GM12873 (cell line): ENCODE measurements around the gene SGMS1.

ENCODE experiments used
- TF ChIP-seq, protein P1 (sequence below): IDR thresholded peaks from 2 replicates; pipeline ENCODE4 v1.5.1; 2012; ENCODE audit warnings: low read depth, mild to moderate bottlenecking, moderate library complexity, low read length, control low read depth; ENCODE audit not compliant: insufficient read depth; ENCODE audit errors: missing control alignments

SGMS1 gene

DNA sequence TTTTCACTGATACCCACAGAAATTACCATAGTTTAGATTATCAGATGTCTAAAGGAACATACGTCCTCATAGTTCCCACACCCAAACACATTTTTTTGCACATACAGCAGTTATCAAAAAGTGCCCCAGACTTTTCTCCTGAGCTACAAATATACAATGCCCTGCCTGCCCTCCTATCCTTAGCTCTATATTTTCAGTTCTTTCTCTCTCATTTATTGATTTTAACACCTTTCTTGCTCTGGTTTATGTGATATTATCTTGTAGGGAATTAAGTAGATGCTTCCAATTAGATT lies 25.1 kb upstream of the SGMS1 start:
- TF ChIP-seq, protein P1, sequence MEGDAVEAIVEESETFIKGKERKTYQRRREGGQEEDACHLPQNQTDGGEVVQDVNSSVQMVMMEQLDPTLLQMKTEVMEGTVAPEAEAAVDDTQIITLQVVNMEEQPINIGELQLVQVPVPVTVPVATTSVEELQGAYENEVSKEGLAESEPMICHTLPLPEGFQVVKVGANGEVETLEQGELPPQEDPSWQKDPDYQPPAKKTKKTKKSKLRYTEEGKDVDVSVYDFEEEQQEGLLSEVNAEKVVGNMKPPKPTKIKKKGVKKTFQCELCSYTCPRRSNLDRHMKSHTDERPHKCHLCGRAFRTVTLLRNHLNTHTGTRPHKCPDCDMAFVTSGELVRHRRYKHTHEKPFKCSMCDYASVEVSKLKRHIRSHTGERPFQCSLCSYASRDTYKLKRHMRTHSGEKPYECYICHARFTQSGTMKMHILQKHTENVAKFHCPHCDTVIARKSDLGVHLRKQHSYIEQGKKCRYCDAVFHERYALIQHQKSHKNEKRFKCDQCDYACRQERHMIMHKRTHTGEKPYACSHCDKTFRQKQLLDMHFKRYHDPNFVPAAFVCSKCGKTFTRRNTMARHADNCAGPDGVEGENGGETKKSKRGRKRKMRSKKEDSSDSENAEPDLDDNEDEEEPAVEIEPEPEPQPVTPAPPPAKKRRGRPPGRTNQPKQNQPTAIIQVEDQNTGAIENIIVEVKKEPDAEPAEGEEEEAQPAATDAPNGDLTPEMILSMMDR = no peak

DNA sequence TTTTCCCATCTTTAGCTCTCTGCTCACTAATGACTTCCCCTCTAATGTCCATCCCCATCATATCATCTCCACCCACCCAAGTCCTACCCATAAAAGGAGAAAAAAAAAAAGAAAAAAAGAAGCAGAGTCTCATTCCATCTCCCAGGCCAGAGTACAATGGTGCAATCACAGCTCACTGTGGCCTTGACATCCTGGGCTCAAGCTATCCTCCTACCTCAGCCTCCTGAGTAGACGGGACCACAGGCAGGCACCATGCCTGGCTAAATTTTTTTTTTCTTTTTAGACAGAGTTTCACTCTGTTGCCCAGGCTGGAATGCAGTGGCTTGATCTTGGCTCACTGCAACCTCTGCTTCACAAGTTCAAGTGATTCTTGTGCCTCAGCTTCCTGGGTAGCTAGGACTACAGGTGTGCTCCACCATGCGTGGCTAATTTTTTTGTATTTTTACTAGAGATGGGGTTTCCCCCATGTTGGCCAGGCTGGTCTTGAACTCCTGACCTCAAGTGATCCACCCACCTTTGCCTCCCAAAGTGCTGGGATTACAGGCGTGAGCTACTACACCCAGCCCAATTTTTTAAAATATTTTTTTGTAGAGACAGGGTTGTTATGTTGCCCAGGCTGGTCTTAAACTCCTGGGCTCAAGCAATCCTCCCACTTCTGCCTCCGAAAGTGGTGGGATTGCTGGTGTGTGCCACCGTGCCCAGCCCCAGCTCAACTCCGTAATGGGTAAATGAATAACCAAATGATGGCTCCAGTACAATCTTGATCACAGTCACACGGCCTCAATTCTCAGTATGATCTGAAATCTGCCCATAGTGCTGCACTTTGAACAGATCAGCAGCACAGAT lies 24.6 kb upstream of the SGMS1 start:
- TF ChIP-seq, protein P1 = no peak

DNA sequence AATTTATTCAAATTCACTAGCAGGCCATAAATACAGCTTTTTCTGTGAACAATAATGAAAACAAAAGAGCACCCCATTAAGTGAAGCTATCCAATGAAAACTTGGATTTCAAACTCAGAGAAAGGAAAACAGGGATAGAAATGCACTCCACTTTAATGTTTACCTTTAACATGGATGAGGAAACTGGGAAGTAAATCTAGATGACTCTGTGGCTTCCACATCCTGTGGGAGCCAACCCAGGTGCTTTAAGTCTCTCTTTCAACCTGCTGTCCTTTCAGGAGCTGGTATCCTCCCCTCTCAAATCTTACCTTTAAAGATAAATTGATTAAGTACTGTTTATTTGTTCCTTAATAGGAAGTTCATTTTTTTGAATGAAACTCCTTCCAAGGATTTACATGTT lies 21.5 kb upstream of the SGMS1 start:
- TF ChIP-seq, protein P1 = no peak

DNA sequence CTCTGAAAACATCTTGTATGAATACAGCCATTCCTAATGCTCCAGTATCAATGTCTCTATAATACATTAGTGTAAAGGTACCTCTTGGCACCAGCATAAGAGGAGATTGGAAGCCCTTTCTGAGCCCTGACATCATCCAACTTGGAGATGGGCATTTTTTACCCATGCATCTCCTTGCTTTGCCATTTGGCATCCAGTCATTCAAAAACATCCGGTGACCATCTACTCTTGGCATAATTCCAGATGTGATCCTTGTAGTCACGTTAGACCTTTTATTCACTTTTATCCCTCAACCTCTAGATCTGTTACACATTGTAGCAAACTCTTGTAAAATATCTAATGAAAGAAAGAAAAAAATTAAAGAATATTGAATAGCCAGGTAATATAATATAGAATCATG lies 17.9 kb upstream of the SGMS1 start:
- TF ChIP-seq, protein P1 = no peak

DNA sequence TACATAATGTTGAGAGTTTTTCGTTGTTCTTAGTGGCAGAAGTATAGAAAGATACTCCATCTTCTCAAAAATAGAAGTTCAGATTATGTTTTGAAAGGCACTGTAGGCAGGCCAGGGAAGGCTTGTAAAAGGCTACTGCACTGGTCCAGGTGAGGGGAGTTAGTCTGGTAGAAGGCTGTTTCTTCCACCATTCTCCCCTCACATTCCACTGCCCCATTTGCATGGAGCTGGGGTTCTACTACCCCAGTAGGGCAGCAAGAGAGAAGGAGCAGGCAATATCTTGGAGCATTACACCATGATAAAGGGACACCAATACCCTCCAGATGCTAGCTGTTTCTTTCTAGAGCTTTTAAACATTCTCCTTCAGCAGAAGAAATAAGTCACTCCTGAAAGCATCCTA lies 16.5 kb upstream of the SGMS1 start:
- TF ChIP-seq, protein P1 = no peak

DNA sequence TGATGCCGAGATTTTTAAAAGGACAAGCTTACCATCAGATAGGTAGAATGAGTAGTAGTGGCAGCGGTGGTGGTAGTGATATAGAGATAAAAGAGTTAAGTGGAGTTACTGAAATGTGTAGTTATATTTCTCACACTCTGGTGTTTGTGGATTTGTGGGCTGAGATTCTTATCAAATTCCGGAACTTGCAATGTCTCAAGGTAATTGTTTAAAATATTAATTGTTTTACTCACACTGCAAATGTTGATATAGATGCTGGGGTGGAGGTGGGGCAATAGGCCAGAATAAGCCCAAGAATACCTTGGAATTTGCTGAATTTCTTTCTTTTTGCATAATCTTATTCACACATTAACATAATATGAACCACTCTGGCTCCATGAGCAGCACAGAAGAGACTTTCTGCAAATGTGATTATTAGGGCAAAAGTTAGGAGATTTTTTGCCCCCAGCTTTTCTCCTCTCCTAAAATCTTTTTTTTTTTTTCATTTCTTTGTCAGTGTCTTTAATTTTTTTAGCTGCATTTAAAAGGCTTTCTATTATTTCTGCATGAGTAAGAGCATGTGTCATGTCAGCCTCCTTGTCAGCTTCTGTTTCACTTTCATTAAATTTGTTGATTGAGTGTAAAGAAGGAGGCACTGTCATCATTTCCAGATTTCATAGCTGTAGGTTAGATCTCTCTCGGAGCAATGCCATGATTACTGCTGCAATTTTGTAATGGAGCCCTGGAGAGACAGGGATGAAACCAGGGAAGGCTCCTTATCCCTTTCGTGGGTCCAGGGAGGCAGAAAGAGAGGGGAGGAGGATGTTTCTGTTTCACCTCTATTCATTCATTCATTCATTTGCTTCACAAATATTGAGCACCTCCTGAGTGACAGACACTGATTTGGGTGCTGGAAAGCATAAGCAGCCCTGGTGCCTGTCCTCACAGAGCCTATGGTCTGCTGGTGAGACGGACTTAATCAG lies 13.1 kb upstream of the SGMS1 start:
- TF ChIP-seq, protein P1 = no peak

DNA sequence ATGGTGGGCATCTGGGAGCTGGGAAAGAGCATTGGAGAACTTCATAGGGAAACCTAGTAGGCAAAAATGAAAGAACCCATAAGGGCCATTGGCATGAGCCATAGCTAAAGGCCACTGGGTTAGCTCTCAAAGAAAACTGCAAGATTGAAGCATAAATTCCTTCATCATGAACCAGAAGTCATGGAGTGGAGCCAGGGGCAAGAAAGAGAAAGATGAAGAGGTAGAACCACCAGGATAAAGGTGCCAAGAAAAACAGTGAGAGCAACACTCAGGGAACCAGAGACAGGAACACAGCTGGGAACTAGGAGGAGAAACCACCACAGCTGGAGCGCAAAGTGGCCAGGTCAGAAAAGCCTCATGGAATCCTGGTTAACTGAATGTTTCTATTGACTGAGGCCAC lies 11.5 kb upstream of the SGMS1 start:
- TF ChIP-seq, protein P1 = no peak
